ENCODE results near the gene ZNF619. TPM values are rescaled to one million over a fixed set of nuclear protein-coding genes. Genes with fewer than 3 reads are reported as not detected.

ZNF619 gene
- total and polyA plus RNA-seq, 9 of the 15 experiments (the other 6 are each of a cell fraction or from before 2014, with no cell fraction given) = 1.3 to 9.1 (median 6.3) TPM

DNA sequence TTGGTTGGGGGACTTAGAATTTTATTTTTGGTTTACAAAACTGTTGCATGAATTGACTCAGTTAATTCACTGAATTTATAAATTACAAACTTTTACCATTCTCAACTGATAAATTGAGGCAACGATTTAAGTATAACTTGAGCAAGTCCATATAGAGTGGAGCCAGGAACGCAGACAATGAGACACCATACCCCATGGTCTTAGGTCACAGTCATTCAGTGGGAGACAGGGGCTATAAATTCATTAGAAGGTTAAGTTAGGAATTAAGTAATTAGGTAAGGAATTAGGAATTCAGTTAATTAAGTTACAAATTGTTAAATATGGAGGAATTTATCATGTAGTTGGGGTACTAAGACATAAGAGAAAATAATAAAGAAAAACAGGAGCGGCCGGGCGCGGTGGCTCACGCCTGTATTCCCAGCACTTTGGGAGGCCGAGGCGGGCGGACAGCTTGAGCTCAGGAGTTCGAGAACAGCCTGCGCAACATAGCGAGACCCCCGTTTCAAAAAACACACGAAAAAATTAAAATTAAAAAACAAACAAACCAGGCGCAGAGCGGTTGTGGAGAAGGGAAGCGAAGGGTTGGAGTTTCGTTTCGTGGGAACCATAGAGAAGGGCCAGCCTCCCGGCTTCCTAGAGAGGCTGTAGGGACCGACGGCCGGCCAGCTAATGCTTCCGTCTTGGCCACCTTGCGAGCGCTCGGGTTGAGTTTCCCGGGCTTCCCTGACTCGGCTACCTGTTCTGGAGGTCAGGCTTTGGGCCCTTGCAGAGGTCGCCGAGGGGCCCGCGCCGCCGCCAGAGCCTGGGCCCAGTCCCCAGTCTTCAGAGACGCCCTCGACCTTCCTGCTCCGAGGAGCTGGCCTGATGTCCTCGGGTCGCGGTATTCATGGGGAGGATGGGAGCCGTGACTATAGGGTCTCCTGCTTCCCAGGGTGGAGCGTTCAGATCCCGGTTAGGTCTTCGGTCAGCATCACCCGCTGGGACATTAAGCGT, at the start of gene ZNF619 (continued):
- TF ChIP-seq HMGN3 (IDR thresholded peaks at IDR 0.05; ENCODE audit: borderline replicate concordance, extremely low read depth, insufficient read length, low read depth, low read length) (no peak), PHB (CRISPR knock-in tag; IDR thresholded peaks at IDR 0.05) (no peak), GTF2F1 (IDR thresholded peaks at IDR 0.05; ENCODE audit: low read depth, low read length) (no peak), YBX1 (IDR thresholded peaks at IDR 0.05) (no peak), RNF2 (IDR thresholded peaks at IDR 0.05) (no peak), TRIM24 (IDR thresholded peaks at IDR 0.05) (no peak; a peak in 1 of 4 replicates), BACH1 (tag; IDR thresholded peaks at IDR 0.05) (no peak), ZNF12 (CRISPR knock-in tag; IDR thresholded peaks at IDR 0.05) (no peak), ZNF140 (CRISPR knock-in tag; IDR thresholded peaks at IDR 0.05) (no peak), NR4A1 (CRISPR knock-in tag; IDR thresholded peaks at IDR 0.05) (no peak), NR4A1 (tag; IDR thresholded peaks at IDR 0.05) (no peak), CBFA2T2 (conservative IDR thresholded peaks at IDR 0.05) (no peak), ZNF174 (CRISPR knock-in tag; IDR thresholded peaks at IDR 0.05) (no peak), RAD51 (IDR thresholded peaks at IDR 0.05; ENCODE audit: borderline replicate concordance, low read depth) (no peak)
- TF ChIP-seq, protein P1, sequence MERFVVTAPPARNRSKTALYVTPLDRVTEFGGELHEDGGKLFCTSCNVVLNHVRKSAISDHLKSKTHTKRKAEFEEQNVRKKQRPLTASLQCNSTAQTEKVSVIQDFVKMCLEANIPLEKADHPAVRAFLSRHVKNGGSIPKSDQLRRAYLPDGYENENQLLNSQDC (CRISPR knock-in tag; IDR thresholded peaks at IDR 0.05) = no peak
- TF ChIP-seq, protein P2, sequence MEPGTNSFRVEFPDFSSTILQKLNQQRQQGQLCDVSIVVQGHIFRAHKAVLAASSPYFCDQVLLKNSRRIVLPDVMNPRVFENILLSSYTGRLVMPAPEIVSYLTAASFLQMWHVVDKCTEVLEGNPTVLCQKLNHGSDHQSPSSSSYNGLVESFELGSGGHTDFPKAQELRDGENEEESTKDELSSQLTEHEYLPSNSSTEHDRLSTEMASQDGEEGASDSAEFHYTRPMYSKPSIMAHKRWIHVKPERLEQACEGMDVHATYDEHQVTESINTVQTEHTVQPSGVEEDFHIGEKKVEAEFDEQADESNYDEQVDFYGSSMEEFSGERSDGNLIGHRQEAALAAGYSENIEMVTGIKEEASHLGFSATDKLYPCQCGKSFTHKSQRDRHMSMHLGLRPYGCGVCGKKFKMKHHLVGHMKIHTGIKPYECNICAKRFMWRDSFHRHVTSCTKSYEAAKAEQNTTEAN (CRISPR knock-in tag; IDR thresholded peaks at IDR 0.05) = no peak
- TF ChIP-seq, protein P3, sequence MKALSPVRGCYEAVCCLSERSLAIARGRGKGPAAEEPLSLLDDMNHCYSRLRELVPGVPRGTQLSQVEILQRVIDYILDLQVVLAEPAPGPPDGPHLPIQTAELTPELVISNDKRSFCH (CRISPR knock-in tag; IDR thresholded peaks at IDR 0.05) = no peak
- TF ChIP-seq, protein P3 (tag; IDR thresholded peaks at IDR 0.05) = no peak
- TF ChIP-seq, protein P4, sequence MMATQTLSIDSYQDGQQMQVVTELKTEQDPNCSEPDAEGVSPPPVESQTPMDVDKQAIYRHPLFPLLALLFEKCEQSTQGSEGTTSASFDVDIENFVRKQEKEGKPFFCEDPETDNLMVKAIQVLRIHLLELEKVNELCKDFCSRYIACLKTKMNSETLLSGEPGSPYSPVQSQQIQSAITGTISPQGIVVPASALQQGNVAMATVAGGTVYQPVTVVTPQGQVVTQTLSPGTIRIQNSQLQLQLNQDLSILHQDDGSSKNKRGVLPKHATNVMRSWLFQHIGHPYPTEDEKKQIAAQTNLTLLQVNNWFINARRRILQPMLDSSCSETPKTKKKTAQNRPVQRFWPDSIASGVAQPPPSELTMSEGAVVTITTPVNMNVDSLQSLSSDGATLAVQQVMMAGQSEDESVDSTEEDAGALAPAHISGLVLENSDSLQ (IDR thresholded peaks at IDR 0.05) = no peak
- TF ChIP-seq, protein P5, sequence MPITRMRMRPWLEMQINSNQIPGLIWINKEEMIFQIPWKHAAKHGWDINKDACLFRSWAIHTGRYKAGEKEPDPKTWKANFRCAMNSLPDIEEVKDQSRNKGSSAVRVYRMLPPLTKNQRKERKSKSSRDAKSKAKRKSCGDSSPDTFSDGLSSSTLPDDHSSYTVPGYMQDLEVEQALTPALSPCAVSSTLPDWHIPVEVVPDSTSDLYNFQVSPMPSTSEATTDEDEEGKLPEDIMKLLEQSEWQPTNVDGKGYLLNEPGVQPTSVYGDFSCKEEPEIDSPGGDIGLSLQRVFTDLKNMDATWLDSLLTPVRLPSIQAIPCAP (CRISPR knock-in tag; IDR thresholded peaks at IDR 0.05; ENCODE audit: borderline replicate concordance) = no peak
- TF ChIP-seq, protein P6, sequence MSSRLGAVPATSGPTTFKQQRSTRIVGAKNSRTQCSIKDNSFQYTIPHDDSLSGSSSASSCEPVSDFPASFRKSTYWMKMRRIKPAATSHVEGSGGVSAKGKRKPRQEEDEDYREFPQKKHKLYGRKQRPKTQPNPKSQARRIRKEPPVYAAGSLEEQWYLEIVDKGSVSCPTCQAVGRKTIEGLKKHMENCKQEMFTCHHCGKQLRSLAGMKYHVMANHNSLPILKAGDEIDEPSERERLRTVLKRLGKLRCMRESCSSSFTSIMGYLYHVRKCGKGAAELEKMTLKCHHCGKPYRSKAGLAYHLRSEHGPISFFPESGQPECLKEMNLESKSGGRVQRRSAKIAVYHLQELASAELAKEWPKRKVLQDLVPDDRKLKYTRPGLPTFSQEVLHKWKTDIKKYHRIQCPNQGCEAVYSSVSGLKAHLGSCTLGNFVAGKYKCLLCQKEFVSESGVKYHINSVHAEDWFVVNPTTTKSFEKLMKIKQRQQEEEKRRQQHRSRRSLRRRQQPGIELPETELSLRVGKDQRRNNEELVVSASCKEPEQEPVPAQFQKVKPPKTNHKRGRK (tag; IDR thresholded peaks at IDR 0.05) = no peak
- TF ChIP-seq, protein P7, sequence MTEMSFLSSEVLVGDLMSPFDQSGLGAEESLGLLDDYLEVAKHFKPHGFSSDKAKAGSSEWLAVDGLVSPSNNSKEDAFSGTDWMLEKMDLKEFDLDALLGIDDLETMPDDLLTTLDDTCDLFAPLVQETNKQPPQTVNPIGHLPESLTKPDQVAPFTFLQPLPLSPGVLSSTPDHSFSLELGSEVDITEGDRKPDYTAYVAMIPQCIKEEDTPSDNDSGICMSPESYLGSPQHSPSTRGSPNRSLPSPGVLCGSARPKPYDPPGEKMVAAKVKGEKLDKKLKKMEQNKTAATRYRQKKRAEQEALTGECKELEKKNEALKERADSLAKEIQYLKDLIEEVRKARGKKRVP (CRISPR knock-in tag; IDR thresholded peaks at IDR 0.05) = no peak

All from K562 (cell line).